Erythroblast (primary cell): ENCODE results near the gene IGLL1.

ENCODE experiments used
- GATA1 ChIP-seq: IDR thresholded peaks from 2 replicates; pipeline ENCODE4 v1.6.1; 2011; ENCODE audit warnings: low read depth, mild to moderate bottlenecking, control low read depth, low read length, moderate library complexity
- POLR2A ChIP-seq: IDR thresholded peaks from 2 replicates; pipeline ENCODE4 v1.6.1; 2011; ENCODE audit warnings: mild to moderate bottlenecking, low read length

DNA sequence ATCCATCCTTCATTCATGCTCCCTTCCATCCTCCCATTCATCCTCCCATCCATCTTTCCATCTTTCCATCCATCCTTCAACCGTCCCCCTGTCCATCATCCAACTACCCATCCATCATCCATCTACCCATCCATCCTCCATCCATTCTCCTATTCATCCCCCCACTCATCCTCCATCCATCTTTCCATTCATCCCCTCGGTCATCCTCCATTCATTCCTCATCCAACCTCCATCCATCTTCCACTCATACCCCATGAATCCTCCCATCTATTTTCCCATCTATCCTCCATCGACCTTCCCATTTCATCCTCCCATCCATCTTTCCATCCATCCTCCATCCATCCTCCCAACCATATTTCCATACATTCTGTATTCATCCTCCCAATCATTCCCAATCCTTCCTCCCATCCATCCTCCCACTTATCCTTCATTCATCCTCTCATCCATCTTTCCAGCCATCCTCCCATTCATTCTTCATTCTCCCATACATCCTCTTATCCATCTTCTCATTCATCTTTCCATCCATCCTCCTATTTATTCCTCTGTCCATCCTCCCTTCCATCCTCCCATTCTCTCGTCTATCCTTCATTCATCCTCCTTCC, 29.9 kb downstream of the IGLL1 start:
- TF ChIP-seq POLR2A (no peak), GATA1 (no peak)
